GM21529 (cell line): ENCODE data around the gene TEAD4.
"Not testable (repeated sequence)": the region's sequence is repeated elsewhere in the genome, so short reads cannot be mapped to it uniquely, and the experiment has no call there.

Source experiments
- ATAC-seq: cut with Tn5 transposase; IDR thresholded peaks from one replicate; pipeline ENCODE4 v1.9.1; 2021; ENCODE audit not compliant: unreplicated experiment

TEAD4 gene

DNA sequence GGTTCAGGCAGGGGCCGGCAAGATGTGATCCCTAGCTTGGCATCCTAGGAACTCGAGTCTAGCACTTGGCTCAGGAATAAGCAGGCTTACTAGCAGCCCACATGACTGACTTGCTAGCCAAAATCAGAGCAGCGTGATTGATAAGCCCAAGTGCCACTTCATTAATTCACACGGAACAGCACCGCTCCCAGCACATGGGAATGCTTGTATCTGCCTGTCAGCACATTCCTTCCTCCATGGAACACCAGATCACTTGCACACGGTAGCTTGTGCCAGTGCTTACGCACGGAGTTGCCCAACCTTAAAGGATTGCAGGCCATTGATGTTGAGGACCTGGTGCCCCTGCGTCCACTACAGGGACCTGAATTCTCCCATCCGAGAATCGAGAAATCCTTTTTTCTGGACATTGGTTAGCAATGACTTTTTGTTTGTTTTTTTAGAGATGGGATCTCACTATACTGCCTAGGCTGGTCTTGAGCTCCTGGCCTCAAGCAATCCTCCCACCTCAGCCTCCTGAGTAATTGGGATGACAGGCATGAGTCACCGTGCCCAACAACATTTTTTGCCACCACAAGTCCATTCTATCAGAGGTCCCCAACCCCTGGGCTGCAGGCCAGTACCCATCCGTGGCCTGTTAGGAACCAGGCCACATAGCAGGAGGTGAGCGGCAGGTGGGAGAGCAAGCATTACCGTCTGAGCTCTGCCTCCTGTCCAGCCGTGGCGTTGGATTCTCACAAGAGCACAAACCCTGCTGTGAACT is 87.4 kb downstream of the TEAD4 start:
- ATAC-seq: no peak

DNA sequence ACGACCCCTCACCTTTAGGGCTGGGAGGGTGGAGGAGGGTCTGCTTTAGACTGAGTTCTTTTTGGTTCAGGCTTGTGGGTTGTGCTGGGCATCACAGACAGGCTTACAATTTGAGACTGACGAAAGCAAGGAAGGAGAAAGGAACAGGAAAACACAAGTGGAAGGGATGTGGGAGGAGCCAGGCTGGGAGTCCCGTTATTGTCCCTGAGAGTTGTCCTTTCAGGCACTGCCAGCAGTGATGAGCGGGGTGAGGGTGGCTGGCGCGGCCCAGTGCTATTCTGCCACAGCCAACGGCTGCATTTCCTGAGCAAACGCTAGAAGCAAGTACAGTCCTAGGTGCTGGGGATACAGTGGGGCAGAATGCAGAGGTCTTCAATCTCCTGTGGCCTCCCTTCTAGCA is 88.8 kb downstream of the TEAD4 start:
- no peak for ATAC-seq

DNA sequence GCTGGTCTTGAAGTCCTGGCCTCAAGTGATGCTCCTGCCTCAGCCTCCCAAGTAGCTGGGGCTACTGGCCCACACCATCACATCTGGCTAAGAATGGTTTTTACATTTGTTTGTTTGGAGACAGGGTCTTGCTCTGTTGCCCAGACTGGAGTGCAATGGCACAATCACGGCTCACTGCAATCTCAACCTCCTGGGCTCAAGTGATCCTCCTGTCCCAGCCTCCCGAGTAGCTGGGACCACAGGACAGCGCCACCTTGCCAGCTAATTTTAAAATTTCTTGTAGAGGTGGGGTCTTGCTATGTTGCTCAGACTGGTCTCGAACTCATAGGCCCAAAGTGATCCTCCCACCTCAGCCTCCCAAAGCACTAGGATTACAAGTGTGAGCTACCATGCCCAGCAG is 89.3 kb downstream of the TEAD4 start:
- ATAC-seq: no peak

DNA sequence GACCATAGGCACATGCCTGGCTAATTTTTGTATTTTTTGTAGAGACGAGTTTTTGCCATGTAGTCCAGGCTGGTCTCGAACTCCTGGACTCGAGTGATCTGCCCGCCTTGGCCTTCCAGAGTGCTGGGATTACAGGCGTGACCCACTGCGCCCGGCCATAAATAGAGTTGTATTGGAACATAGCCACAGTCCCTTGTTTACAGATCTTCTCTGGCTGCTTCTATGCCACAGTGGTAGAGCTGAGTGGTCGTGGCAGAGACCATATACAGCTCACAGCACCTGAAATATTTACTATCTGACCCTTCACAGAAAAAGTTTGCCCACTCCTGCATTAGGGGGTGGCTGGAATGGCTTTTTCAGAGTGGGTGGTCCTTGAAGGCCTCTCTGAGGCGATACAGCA is 90.0 kb downstream of the TEAD4 start:
- ATAC-seq: no peak

DNA sequence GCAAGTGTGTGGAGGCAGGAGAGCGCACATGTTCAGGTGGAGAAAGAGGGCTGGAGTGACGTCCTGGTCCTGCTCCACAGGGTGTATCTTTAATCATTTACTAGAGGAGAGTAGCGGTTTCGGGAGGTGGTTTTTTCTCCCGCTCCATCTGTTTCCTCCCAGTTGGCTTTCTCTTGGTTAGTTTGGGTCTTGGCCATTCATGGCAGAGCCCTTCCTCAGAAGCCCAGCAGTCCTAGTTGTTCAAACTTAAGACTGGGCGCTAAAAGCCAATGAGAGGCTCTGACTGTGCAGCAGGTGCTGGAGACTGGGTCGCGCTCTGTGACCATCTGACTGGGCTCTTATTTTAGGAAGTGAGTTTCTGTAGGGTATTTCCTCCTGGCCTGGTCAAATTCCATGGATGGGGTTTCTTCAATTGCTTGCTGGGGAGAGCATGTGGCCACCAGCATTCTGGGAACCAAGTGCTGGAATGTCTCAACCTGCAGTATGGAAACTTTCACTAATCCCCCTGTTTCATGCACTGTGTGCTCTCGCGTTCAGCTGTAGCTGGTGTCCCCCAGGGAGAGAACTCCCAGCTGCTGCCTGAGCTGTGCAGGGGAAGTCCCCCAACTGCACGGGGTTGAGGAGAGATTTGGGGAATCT is 90.5 kb downstream of the TEAD4 start:
- ATAC-seq: no peak

DNA sequence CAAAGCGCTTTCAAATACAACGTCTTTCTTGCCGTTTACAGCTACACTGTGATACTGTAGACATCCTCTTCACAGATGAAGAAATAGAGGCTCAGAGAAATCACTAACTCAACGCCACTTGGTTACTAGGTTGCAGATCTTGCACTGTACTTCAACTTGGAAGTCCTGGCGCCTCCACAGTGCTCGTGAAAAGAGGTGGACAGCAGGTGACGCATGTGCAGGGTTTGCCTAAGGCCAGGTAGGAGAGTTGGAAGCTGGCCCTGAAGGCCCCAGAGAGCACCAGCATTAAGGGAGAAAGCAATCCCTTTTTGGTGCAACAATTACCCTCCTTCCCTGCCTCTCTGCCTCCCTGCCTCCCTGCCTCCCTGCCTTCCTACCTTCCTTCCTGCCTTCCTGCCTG is 95.2 kb downstream of the TEAD4 start:
- no peak for ATAC-seq

DNA sequence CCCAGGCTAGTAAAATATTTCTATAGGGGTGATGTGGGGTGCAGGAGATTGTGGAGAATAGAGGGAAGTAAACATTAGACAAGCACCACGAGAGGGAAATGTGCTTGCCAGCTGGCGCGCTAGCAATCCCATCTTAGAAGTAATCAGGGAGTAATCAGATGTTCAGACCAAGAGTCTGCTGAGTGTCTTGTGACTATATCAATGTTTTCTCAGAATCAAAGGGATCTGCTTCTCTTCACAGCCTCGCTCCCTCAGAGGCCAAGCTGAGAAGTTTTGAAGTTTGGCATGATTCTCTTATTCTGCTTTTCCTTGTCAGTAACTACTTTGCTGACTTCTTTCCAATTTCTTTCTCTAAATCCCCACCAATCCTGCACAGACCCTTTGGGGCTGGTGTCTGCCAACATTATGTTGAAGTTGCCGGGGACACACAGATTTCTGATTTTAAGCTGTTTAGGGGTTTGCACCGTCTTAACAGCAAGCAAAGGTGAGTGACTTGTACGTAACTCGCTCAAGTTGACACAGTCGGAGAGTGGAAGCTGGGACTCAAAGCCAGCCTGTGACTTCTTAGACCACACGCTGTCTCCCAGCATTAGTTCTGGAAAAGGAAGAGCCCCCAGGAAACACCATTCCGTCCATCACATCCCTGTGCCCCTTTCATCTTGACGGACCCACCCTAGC is 96.0 kb downstream of the TEAD4 start:
- no peak for ATAC-seq

DNA sequence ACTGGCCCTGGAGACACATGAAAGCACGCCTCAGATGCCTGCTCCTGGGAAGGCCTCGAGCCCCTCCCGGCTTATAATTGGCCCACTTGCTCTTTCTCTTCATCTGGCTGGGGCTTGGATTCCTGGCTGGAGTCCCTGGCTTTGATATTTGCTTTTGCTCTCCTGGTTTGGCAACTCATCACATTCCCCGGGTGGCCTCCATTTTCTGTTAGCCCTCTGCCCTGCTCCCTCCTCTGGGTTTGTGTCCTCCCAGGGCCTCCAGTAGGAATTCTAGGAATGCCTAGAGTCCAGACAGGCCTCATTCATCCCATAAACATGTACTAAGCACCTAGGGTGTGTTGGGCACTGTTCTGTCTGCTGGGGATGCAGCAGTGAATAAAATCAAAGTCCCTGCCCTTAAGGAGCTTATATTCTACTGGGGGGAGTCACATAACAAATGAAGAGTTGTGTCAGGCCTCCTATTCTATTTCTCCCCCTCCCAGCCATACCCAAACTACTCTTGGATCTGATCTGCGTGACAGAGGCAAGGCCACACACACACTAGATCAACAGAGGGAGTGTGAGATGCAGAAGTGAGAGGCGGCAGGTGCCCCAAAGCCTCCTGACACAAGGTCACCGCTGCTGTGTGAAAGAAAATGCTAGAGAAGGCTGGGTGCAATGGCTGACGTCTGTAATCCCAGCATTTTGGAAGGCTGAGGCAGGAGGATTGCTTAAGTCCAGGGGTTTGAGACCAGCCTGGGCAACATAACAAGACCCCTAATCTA is 96.7 kb downstream of the TEAD4 start:
- ATAC-seq: no peak

DNA sequence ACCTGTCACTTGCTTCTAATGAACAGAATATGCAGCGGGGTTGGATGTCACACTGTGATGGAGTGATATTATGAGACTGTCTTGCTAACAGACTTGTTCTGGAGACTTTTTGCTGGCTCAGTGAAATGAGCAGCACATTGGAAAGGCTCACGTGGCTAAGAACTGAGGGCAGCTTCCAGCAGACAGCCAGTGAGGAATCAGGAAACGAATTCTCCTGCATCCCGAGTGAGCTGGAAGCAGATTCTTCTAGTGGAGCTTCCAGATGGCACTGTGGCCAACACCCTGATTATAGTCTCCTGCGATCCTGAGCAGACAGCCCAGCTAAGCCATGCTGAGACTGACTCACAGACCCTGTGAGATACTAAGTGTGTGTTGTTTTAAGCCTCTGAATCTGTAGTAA is 101.9 kb downstream of the TEAD4 start:
- ATAC-seq: no peak

DNA sequence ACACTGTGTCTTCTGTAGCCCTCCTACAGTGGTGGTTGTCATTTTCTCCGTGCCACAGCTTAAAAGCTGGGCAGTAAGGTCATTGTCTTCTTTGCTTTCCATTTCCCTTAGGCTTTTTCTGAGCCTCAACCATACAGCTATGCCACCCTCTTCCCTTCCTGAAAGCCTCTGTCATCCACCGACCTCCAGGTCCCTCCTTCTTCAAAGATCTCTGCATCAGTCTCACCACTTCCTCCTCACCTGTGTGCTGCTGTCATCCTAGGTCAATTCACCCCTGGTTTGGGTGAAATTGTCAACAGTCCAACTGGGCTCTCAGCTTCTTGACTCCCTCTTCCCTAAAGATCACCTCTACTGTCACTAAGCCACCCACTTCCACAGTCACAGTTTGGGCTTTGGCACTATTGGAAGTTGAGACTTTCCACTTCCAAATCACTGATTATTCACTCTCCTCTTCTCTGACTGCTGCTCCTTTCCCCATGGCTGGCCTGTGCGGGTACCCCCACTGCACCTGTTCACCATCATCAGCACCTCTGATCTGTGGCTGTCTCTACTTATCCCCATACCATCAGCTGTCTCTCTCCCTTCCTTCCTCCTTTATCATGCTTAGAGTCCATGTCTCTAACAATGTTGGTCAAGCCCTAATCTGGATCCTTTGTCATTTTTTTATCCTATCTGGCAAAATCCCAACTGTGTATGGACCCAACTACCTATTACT is 102.5 kb downstream of the TEAD4 start:
- ATAC-seq: no peak

DNA sequence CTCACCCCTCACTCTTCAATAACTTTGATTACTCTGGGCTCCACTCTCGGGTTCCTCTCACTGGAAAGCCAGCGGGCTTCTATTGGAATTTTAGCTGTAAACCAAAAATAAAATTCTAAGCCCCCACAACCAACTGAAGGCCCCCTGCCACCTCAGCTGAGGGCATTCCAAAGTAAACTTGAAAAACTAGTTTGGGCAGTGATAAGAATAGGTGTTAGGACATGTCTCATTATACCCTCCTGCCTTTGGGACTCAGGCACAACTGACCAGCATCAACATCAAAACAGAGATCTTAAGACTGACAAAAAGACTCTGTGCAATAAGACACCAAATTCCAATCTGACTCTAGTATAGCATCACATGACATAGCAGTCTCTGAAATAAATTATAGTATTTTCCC is 106.1 kb downstream of the TEAD4 start:
- no peak for ATAC-seq

DNA sequence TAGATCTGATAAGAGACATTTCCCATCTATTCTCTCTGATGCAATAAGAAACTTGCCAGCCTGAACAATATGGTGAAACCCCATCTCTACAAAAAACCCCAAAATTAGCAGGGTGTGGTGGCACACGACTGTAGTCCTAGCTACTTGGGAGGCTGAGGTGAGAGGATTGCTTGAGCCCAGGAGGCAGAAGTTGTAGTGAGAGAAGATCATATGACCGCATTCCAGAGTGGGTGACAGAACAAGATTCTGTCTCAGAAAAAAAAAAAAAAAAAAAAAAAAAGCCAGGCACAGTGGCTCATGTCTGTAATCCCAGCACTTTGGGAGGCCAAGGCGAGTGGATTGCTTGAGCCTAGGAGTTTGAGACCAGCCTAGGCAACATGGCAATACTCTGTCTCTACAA is 106.6 kb downstream of the TEAD4 start:
- ATAC-seq: not testable (repeated sequence)

DNA sequence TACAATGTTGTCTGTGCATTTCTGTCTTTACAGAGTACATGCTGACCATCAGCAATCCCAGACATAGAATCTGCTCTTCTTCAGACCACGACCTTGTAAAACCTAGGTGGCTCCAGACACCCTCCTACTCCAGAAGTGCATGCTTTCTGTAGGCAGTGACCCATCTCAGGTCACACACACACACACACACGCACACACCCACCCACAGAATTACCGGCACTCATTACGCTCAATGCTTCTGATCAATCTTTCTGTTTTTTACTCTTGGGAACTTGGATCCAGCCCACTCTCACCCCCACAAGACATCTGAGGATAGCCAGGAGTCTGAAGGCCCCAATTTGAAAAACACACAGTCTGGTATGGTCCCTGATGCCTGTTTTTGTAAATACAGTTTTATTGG is 110.5 kb downstream of the TEAD4 start:
- ATAC-seq: no peak

DNA sequence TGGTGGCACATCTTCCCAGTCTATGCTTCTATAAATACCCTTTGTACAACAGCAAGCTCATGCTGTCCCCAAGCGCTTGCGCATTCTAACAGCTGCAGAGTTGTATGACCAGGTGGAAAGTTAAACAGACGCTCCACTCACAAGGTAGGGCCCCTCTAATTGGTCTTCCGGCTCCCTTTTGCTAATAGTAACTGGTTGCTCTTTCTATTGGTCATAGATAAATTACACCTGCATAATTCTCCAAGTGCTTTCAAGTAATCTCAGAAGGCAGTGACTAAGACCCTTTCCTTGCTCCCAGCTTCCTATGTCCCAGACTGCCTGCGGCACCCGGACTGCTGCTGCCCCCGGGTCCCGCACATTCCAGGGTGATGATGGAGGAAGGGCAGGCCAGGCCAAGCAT is 111.9 kb downstream of the TEAD4 start:
- ATAC-seq: no peak

DNA sequence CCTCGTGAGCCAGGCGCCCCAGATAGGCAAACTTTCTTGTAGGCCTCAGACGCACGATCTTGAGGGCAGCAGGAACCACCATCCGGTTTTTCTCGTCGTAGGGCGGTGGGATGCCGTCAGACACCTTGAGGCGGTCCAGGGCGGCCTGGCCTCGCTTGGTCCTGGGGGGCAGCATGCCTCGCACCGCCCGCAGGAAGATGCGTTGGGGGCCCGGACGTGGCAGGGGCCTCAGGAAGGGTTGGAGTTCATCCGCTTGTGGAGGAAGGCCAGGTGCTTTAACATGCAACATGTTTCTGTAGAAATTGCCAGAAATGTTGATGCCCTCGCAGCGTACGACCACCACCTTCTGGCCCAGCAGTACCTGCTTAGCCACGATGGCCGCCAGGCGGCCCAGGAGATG is 112.5 kb downstream of the TEAD4 start:
- no peak for ATAC-seq

DNA sequence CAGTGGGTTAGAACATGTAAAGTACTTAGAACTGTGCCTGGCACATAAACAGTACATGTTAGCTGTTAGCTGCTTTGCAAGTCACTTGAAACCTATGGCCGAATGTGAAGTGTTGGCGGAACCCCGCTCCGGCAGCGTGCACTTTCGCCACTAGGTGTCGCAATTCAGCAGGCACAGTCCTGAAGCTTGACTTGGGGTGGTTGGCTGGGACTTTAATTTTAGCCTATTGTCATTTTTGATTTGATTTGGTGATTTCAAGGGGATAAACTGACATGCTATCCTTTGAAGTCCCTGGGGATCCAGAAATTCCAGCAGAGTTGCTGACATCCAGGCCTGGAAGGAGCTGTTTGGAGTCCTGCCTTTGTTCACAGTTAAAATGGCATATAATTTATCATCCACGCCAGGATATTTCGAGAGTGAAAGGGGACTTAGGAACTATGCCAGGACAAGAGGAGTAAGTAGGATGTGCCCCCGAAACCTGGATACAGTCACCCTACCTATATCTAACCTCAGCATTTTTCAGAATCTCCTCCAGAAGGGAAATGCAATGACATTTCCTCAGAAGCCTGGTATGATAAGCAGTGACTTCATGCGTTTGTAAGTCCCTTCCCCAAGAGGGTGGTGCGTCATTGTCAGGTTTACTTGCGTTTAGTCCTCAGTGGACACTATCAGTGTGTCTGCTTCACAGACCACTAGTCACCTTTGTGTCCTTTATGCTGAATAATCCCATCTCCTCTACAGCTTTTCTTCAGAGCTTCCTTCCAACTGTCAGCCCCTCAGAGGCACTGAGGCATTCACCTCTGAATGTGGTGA is 114.4 kb downstream of the TEAD4 start:
- no peak for ATAC-seq

DNA sequence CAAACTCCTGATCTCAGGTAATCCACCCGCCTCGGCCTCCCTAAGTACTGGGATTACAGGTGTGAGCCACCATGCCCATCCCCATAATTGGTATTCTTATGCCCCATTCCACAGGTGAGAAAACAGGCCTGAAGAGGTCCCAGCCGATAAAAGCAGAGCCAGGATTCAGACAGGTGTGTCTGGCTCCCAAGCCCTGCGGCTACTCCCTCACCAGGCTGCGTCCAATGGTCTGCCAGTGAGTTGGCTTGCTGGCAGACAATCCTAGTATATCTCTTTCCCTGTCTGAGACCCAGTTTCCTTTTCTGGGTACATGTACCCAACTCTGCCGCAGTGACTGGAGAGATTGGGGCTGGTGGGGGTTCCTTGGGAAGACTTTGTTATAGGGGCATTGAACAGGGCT is 116.1 kb downstream of the TEAD4 start:
- no peak for ATAC-seq

DNA sequence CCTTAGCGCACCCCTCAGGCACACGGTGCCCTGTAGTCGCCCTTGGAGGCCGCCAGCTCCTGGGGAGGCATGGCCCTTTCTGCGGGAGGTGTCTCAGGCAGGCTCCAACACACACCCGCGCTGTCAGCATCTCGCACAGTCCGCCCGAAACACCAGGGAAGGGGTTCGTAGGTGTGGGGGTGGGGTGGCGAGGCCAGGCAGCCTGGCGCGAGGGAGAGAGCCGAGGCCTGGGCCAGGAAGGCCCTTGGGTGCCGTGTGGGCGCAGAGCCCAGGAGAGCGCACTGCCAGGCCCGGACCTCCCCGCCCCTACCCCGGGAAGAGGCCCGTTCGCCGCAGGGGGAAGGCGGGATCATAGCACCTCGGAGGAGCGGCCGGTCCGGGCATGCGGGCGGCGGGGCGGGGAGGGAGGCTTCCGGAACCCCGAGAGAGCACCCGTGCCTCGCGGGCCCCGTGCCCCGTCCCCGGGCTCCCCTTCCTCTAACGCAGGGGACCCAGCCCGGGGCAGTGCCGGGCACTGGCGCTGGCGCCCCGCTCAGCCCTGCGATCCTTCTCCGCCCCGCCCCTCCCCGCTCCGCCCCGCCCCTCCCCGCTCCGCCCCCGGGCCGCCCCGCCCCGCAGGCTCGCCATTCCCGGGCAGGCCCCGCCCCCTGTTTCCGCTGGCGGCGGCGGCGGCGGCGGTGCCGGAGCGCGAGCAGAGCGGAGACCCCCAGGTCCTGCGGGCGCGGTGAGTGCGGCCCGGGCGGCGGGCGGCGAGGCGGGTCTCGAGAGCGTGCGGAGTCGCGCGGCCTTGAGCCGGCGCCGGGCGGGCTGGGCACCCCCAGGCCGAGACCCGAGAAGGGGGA is 117.8 kb downstream of the TEAD4 start, which contains the start of gene TSPAN9:
Gene TSPAN9 (plus strand): TSS at position 650 of the 842 bp plus-strand sequence. CDS start 123,815 bp downstream, outside the sequence.
- ATAC-seq: peak; percentile 77

DNA sequence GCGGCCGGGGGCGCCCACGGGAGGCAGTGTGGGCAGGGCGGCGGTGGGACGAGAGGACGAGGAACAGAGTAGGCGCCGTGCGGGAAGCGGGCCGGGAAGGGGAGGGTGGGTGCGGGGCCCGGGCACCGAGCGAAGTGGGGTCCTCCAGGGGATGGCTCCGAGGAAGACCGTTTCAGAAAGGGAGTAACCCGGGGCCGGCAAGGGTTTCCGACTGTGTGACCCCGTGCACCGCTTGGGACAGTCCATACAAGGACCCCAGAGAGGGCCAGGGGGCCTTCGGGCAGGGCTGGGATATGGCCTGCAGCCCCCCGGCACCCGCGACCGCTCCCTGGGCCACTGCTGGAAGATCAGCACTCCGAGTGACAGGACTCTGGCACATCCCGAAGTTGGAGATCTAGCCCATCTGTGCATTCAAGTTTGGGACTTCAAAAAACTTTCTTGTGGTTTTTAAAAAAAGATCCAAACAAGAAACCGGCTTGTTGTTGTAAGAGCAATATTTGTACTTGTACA is 118.4 kb downstream of the TEAD4 start:
- no peak for ATAC-seq
